ENCODE data around the gene FBN1. TPM values are rescaled to one million over a fixed set of nuclear protein-coding genes. Genes with fewer than 3 reads are reported as not detected.

The FBN1 gene
- total RNA-seq, 1 donor from 2014 or later: 0.62 TPM

GRCh38 chr15:48447058-48447457 is 198.5 kb downstream of the FBN1 start:
- DNase-seq (no peak), ATAC-seq (ENCODE audit: low read depth) (no peak)
- intact Hi-C loops (cut with micrococcal nuclease): no loop called here
- H3K4me3 Mint-ChIP-seq: no peak overlapping the region
- no peaks in the 10 kb centered on the region for H3K4me1 Mint-ChIP-seq
- no peak overlapping the region for H3K27ac Mint-ChIP-seq
- no peaks in the 10 kb centered on the region for H3K9me3 Mint-ChIP-seq
- no peaks in the 10 kb centered on the region for H3K27me3 Mint-ChIP-seq
- POLR2A ChIA-PET: no interaction called here
- CTCF ChIA-PET: no interaction called here
- TF ChIP-seq CTCF (IDR thresholded peaks at IDR 0.05): no peak
- H3K36me3 Mint-ChIP-seq (ENCODE audit: low read depth): no peaks in the 10 kb centered on the region

GRCh38 chr15:48442011-48442410 is 203.5 kb downstream of the FBN1 start:
- H3K27me3 Mint-ChIP-seq: no peaks in the 10 kb centered on the region
- no peak for TF ChIP-seq CTCF (IDR thresholded peaks at IDR 0.05)
- H3K9me3 Mint-ChIP-seq: no peaks in the 10 kb centered on the region
- H3K36me3 Mint-ChIP-seq (ENCODE audit: low read depth): no peaks in the 10 kb centered on the region
- no peaks in the 10 kb centered on the region for H3K4me1 Mint-ChIP-seq
- ChIA-PET POLR2A (no interaction called here), CTCF (no interaction called here)
- no peak overlapping the region for H3K4me3 Mint-ChIP-seq
- ATAC-seq (ENCODE audit: low read depth): no peak
- no peak overlapping the region for H3K27ac Mint-ChIP-seq
- intact Hi-C loops (cut with micrococcal nuclease): no loop called here
- DNase-seq: no peak

- TF ChIP-seq CTCF (IDR thresholded peaks at IDR 0.05): no peak
- Mint-ChIP-seq H3K36me3 (ENCODE audit: low read depth) (no peaks in the 10 kb centered on the region), H3K4me3 (no peak overlapping the region), H3K9me3 (no peaks in the 10 kb centered on the region), H3K4me1 (no peaks in the 10 kb centered on the region), H3K27ac (no peak overlapping the region), H3K27me3 (no peaks in the 10 kb centered on the region)
- POLR2A ChIA-PET: no interaction called here
- ATAC-seq (ENCODE audit: low read depth) (no peak), DNase-seq (no peak)
- CTCF ChIA-PET: no interaction called here
- intact Hi-C loops (cut with micrococcal nuclease): no loop called here
These were observed 205.4 kb downstream of the FBN1 start for GRCh38 chr15:48440084-48440483.

GRCh38 chr15:48437178-48437577 is 208.3 kb downstream of the FBN1 start:
- no peak for ATAC-seq (ENCODE audit: low read depth)

GRCh38 chr15:48435321-48435720 is 210.2 kb downstream of the FBN1 start:
- intact Hi-C loops (cut with micrococcal nuclease): no loop called here
- Mint-ChIP-seq H3K27me3 (no peaks in the 10 kb centered on the region), H3K9me3 (no peaks in the 10 kb centered on the region), H3K4me1 (no peaks in the 10 kb centered on the region), H3K36me3 (ENCODE audit: low read depth) (no peaks in the 10 kb centered on the region), H3K4me3 (no peak overlapping the region), H3K27ac (no peak overlapping the region)
- no peak for DNase-seq
- TF ChIP-seq CTCF (IDR thresholded peaks at IDR 0.05): no peak
- ChIA-PET CTCF (no interaction called here), POLR2A (no interaction called here)
- ATAC-seq (ENCODE audit: low read depth): no peak

More at GRCh38 chr15:48437178-48437577, 208.3 kb downstream of the FBN1 start:
- no peaks in the 10 kb centered on the region for H3K27me3 Mint-ChIP-seq
- CTCF ChIA-PET: no interaction called here
- H3K4me1 Mint-ChIP-seq: no peaks in the 10 kb centered on the region
- intact Hi-C loops (cut with micrococcal nuclease): no loop called here
- no peaks in the 10 kb centered on the region for H3K36me3 Mint-ChIP-seq (ENCODE audit: low read depth)
- no peaks in the 10 kb centered on the region for H3K9me3 Mint-ChIP-seq
- POLR2A ChIA-PET: no interaction called here
- DNase-seq: no peak
- H3K27ac Mint-ChIP-seq: no peak overlapping the region
- no peak for TF ChIP-seq CTCF (IDR thresholded peaks at IDR 0.05)
- H3K4me3 Mint-ChIP-seq: no peak overlapping the region
